Endodermal cell (in vitro differentiated cells): ENCODE measurements around the gene PACS1. TPM values are rescaled to one million over a fixed set of nuclear protein-coding genes. Genes with fewer than 3 reads are reported as not detected.

ENCODE experiments used
- DNase-seq: peaks from one replicate; pipeline ENCODE4 v3.0.0-alpha.2; 2017
- H3K27ac ChIP-seq: 2 replicates; pipeline ENCODE4 v1.5.1; 2013; ENCODE audit warnings: mild to moderate bottlenecking, low read depth, low read length, moderate library complexity
- H3K27me3 ChIP-seq: 2 replicates; pipeline ENCODE4 v1.6.1; 2013; ENCODE audit warnings: mild to moderate bottlenecking, low read length, moderate library complexity; ENCODE audit not compliant: insufficient read depth, control insufficient read depth, poor library complexity, severe bottlenecking
- H3K36me3 ChIP-seq: 2 replicates; pipeline ENCODE4 v1.7.0; 2013; ENCODE audit warnings: mild to moderate bottlenecking, low read length, moderate library complexity; ENCODE audit not compliant: control insufficient read depth, insufficient read depth
- H3K4me1 ChIP-seq: one replicate; pipeline ENCODE4 v1.7.0; 2013; ENCODE audit warnings: low read length; ENCODE audit not compliant: control insufficient read depth, insufficient read depth
- H3K4me3 ChIP-seq: 2 replicates; pipeline ENCODE4 v1.5.1; 2013; ENCODE audit warnings: mild to moderate bottlenecking, low read length, moderate library complexity
- H3K9ac ChIP-seq: 2 replicates; pipeline ENCODE4 v1.6.1; 2013; ENCODE audit warnings: mild to moderate bottlenecking, low read length, moderate library complexity; ENCODE audit not compliant: poor library complexity, severe bottlenecking; ENCODE audit errors: extremely low read depth
- H3K9me3 ChIP-seq: 2 replicates; pipeline ENCODE4 v1.6.1; 2013; ENCODE audit warnings: mild to moderate bottlenecking, low read length, moderate library complexity; ENCODE audit not compliant: control insufficient read depth
- H3K27ac Mint-ChIP-seq: 2 replicates; pipeline ENCODE4 v1.8.0; 2020; ENCODE audit warnings: mixed read lengths
- H3K27me3 Mint-ChIP-seq: 2 replicates; pipeline ENCODE4 v1.8.0; 2021; ENCODE audit warnings: mild to moderate bottlenecking, mixed read lengths; ENCODE audit not compliant: insufficient read depth
- H3K36me3 Mint-ChIP-seq: 2 replicates; pipeline ENCODE4 v1.8.0; 2020; ENCODE audit warnings: low read depth, mixed read lengths
- H3K4me1 Mint-ChIP-seq: 2 replicates; pipeline ENCODE4 v1.8.0; 2020; ENCODE audit warnings: mixed read lengths
- H3K4me3 Mint-ChIP-seq: 2 replicates; pipeline ENCODE4 v1.8.0; 2020; ENCODE audit warnings: mild to moderate bottlenecking, moderate library complexity, mixed read lengths
- H3K9me3 Mint-ChIP-seq: 2 replicates; pipeline ENCODE4 v1.8.0; 2020; ENCODE audit warnings: mild to moderate bottlenecking, mixed read lengths
- WGBS, 2 experiments: methylation state at CpG; one replicate each; pipeline versions ENCODE4 v1.1.5 to v1.1.7; 2013; ENCODE audit warnings: missing lambda C conversion rate in 2 of 2, mixed read lengths in 1 of 2; ENCODE audit not compliant: insufficient coverage in 1 of 2, insufficient read length in 1 of 2; 5-methylcytosine and 5-hydroxymethylcytosine counted together
- total RNA-seq, 2 donors: library from RNA; stranded (reverse); fragmentation: NEBNext Ultra II Directional in 1 of 2; extraction: Animal tissue kit (Norgen Biotek cat#: 25700) in 1 of 2; gene quantifications; 2 replicates in 1 of 2; 3 replicates in 1 of 2; pipeline ENCODE4 v1.2.1, GENCODE V29; 2021
- TF ChIP-seq, protein P1 (sequence below): fragments of 200-600 bp; sonication (generic); conservative IDR thresholded peaks from 2 replicates; pipeline ENCODE4 v1.5.0; 2021; ENCODE audit warnings: antibody characterized with exemption, mild to moderate bottlenecking

PACS1 gene
- total RNA-seq, 2 donors from 2014 or later = 67.0 to 67.1 TPM

DNA sequence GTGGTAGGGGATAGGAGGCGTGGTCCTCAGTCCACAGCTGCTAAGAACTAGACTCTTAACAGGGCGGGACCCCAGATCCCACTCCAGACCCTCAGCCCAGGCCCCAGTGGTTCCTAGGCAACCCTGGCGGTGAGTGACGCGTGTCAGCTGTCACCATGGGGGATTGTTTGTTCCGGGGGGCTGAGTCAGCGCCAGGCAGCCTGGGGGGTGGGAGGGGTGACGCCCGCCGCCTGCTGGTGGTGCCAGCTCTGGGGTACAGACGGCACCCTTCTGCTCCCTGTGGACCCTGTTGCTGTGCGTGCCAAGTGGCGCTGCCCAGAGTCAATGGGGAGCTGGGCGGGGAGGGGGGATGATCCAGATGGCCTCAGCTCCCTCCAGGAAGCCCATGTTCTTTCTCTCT is 210.4 kb downstream of the PACS1 start:
- peaks cover 9% of the 10 kb centered on the region for H3K36me3 Mint-ChIP-seq
- H3K4me3 Mint-ChIP-seq = no peak overlapping the region
- Histone ChIP-seq H3K27me3 (peaks cover 14% of the 10 kb centered on the region), H3K4me3 (no peak overlapping the region), H3K27ac (peak overlapping the region; percentile 68), H3K9ac (no peak overlapping the region), H3K36me3 (peaks cover 13% of the 10 kb centered on the region), H3K4me1 (peaks cover 3% of the 10 kb centered on the region), H3K9me3 (no peaks in the 10 kb centered on the region)
- H3K27ac Mint-ChIP-seq = no peak overlapping the region
- DNase-seq = no peak
- TF ChIP-seq, protein P1, sequence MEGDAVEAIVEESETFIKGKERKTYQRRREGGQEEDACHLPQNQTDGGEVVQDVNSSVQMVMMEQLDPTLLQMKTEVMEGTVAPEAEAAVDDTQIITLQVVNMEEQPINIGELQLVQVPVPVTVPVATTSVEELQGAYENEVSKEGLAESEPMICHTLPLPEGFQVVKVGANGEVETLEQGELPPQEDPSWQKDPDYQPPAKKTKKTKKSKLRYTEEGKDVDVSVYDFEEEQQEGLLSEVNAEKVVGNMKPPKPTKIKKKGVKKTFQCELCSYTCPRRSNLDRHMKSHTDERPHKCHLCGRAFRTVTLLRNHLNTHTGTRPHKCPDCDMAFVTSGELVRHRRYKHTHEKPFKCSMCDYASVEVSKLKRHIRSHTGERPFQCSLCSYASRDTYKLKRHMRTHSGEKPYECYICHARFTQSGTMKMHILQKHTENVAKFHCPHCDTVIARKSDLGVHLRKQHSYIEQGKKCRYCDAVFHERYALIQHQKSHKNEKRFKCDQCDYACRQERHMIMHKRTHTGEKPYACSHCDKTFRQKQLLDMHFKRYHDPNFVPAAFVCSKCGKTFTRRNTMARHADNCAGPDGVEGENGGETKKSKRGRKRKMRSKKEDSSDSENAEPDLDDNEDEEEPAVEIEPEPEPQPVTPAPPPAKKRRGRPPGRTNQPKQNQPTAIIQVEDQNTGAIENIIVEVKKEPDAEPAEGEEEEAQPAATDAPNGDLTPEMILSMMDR = no peak
- peaks cover 30% of the 10 kb centered on the region for H3K27me3 Mint-ChIP-seq
- H3K9me3 Mint-ChIP-seq = no peaks in the 10 kb centered on the region
- WGBS, 2 experiments = 66 to 76% methylated on average over 5 to 14 of the region's 14 CpGs
- H3K4me1 Mint-ChIP-seq = no peaks in the 10 kb centered on the region

DNA sequence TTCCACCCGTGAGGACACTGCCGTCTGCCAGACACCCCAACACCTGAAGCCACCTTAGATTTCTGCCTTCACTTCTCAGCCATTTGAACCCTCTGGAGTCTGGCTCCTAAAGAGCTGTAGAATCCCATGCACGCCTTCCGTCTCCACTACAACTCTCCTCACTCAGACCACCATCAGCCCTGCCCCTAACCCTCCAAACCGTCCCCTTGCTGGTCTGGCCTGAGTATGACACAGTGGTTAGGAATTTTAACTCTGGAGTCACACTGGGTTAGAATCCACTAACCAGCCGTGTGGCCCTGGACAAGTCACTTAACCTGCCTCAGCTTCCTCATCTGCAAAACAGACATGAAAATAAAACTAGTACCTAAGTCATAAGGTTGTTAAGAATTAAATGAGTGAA is 210.9 kb downstream of the PACS1 start:
- 67 to 78% methylated on average over 3 to 6 of the region's 6 CpGs for WGBS, 2 experiments
- TF ChIP-seq, protein P1 = no peak
- Histone ChIP-seq H3K27me3 (peaks cover 14% of the 10 kb centered on the region), H3K9ac (no peak overlapping the region), H3K4me1 (peaks cover 3% of the 10 kb centered on the region), H3K4me3 (no peak overlapping the region), H3K9me3 (no peaks in the 10 kb centered on the region), H3K36me3 (peaks cover 16% of the 10 kb centered on the region), H3K27ac (peak overlapping the region; percentile 68)
- Mint-ChIP-seq H3K4me1 (no peaks in the 10 kb centered on the region), H3K36me3 (peaks cover 9% of the 10 kb centered on the region), H3K4me3 (no peak overlapping the region), H3K9me3 (no peaks in the 10 kb centered on the region), H3K27ac (no peak overlapping the region), H3K27me3 (peaks cover 30% of the 10 kb centered on the region)
- DNase-seq = peak; percentile 65

DNA sequence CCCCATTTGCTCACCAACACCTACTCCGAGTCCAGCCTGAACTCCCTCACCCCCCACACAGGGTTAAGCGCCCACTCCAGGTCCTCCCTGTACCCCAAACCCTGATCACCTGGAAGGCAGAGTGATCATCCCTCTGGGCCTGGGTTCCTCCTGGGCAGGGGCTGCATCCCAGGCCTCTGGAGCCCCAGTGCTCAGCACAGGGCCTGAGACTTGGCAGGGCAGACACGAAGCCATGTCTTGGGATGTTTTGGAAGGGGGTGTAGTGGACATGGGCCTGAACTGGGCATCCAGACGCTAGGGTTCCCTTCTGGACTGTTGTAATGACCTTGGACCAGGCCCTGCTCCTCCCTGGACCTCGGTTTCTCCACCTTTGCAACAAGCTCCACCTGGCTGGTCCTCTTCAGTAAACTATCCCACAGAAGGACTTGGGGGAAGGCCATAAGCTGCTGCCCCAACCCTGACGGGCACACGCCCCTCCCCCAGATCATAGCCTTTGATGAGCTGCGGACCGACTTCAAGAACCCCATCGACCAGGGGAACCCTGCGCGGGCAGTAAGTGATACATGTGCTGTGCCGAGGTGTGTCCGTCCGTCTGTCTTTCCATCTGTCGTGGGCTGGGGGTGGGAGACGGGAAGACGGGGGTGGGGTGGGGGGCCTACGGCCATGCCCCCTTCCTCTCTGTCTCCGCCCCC is 211.8 kb downstream of the PACS1 start:
- H3K27ac Mint-ChIP-seq = no peak overlapping the region

More for the DNA sequence above, 211.8 kb downstream of the PACS1 start:
- no peak overlapping the region for H3K4me3 ChIP-seq
- H3K4me1 Mint-ChIP-seq = no peaks in the 10 kb centered on the region
- TF ChIP-seq, protein P1 = no peak
- H3K9ac ChIP-seq = no peak overlapping the region
- no peaks in the 10 kb centered on the region for H3K9me3 Mint-ChIP-seq
- no peaks in the 10 kb centered on the region for H3K9me3 ChIP-seq
- peaks cover 14% of the 10 kb centered on the region for H3K27me3 ChIP-seq
- peaks cover 30% of the 10 kb centered on the region for H3K27me3 Mint-ChIP-seq
- WGBS, 2 experiments = 47 to 64% methylated on average over 3 to 19 of the region's 20 CpGs
- peaks cover 22% of the 10 kb centered on the region for H3K36me3 ChIP-seq
- H3K36me3 Mint-ChIP-seq = peaks cover 6% of the 10 kb centered on the region
- H3K27ac ChIP-seq = peak overlapping the region; percentile 36
- no peak overlapping the region for H3K4me3 Mint-ChIP-seq
- DNase-seq = no peak
- peaks cover 3% of the 10 kb centered on the region for H3K4me1 ChIP-seq
